ENCODE results near the gene ZNF91. TPM values are rescaled to one million over a fixed set of nuclear protein-coding genes. Genes with fewer than 3 reads are reported as not detected.
A peak's percentile ranks its signal among the peaks of the same experiment; 100 is the strongest.
"Not testable (repeated sequence)": the region's sequence is repeated elsewhere in the genome, so short reads cannot be mapped to it uniquely, and the experiment has no call there.

Gene ZNF91
- total and polyA plus RNA-seq, 2 of the 4 experiments (the other 2 are of a cell fraction): 7.9 to 17.0 TPM

- no peak overlapping the region for H3K18ac ChIP-seq (ENCODE audit: low read depth, low read length)
- DNase-seq (no peak), ATAC-seq (ENCODE audit: low read depth) (no peak)
- H2BK15ac ChIP-seq (ENCODE audit: low read depth, low read length): no peak overlapping the region
- 90% methylated on average over 1 of the region's 3 CpGs; no CpG with 5 or more reads in 1 of the 2 experiments for WGBS, 2 experiments (ENCODE audit: extremely low coverage in 2 of 2, insufficient read length in 1 of 2)
- in situ Hi-C loops (cut with MboI; ENCODE audit: low sequenced_read_pairs) (no loop called here), dilution Hi-C loops (cut with HindIII; ENCODE audit: low sequenced_read_pairs, unreplicated experiment) (no loop called here), intact Hi-C loops (cut with micrococcal nuclease) (loop anchor here (5.0 to 10.0 kb wide), 2 partner anchors 125 to 282 kb away; partner anchors contain the start of gene ZNF730)
- H3K56ac ChIP-seq (ENCODE audit: extremely low read depth, insufficient read depth, low read length): no peak overlapping the region
- no peak overlapping the region for H3K27ac ChIP-seq (ENCODE audit: insufficient read depth, low read length)
- H3K9me3 ChIP-seq (ENCODE audit: control insufficient read depth, insufficient read depth, low read length): no peaks in the 10 kb centered on the region
- no peak overlapping the region for H3K9ac ChIP-seq (ENCODE audit: low read depth, low read length)
- ChIA-PET POLR2A (ENCODE audit: unreplicated experiment) (no interaction called here), CTCF (no interaction called here)
- no peak overlapping the region for H3K14ac ChIP-seq (replicated peaks; ENCODE audit: low read depth, low read length)
- H3K4me3 ChIP-seq (ENCODE audit: insufficient read depth, low read depth, low read length): no peak overlapping the region
- no peak for TF ChIP-seq RFX5 (IDR thresholded peaks at IDR 0.05; ENCODE audit: low read depth, low read length)
- H3K4me1 ChIP-seq (ENCODE audit: control insufficient read depth, insufficient read depth, low read length): no peaks in the 10 kb centered on the region
- H2BK20ac ChIP-seq (ENCODE audit: low read depth, low read length): no peak overlapping the region
- H2AFZ ChIP-seq (replicated peaks; ENCODE audit: low read length, poor library complexity): no peak overlapping the region
- H3K4me2 ChIP-seq (ENCODE audit: low read depth, low read length): no peak overlapping the region
- H3K4ac ChIP-seq (ENCODE audit: low read depth, low read length): no peak overlapping the region
- H2AK9ac ChIP-seq (replicated peaks; ENCODE audit: low read depth, low read length, poor library complexity): no peak overlapping the region
- no peaks in the 10 kb centered on the region for H3K36me3 ChIP-seq (ENCODE audit: control insufficient read depth, insufficient read depth, low read length)
- no peak overlapping the region for H2BK5ac ChIP-seq (ENCODE audit: low read depth, low read length, poor library complexity, severe bottlenecking)
- H4K20me1 ChIP-seq (ENCODE audit: insufficient read depth, low read length): no peaks in the 10 kb centered on the region
- no TSS peak for BruUV-seq (replicated peaks)
- H3K9me1 ChIP-seq (ENCODE audit: insufficient read depth, low read length): no peaks in the 10 kb centered on the region
- no peak overlapping the region for H2AK5ac ChIP-seq (ENCODE audit: low read depth, low read length)
- no peak overlapping the region for H4K5ac ChIP-seq (ENCODE audit: low read depth, low read length)
- no peak overlapping the region for H2BK120ac ChIP-seq (ENCODE audit: low read depth, low read length)
- H4K8ac ChIP-seq (ENCODE audit: low read depth in 2 of 2, low read length in 2 of 2): no peak overlapping the region
- no peak overlapping the region for H4K91ac ChIP-seq (ENCODE audit: insufficient read depth, low read depth, low read length)
- H3K23ac ChIP-seq (ENCODE audit: low read depth, low read length): no peak overlapping the region
- no peaks in the 10 kb centered on the region for H3K79me1 ChIP-seq (ENCODE audit: low read depth in 1 of 2, low read length in 2 of 2)
- no peaks in the 10 kb centered on the region for H3K27me3 ChIP-seq (ENCODE audit: control insufficient read depth, insufficient read depth, low read length)
Measured at GRCh38 chr19:23399443-23399842, 4.2 kb upstream of the ZNF91 start.

- dilution Hi-C loops (cut with HindIII; ENCODE audit: low sequenced_read_pairs, unreplicated experiment); H4K20me1 ChIP-seq (ENCODE audit: insufficient read depth, low read length); DNase-seq; H3K56ac ChIP-seq (ENCODE audit: extremely low read depth, insufficient read depth, low read length); ATAC-seq (ENCODE audit: low read depth); H2AK5ac ChIP-seq (ENCODE audit: low read depth, low read length); H3K4me1 ChIP-seq (ENCODE audit: control insufficient read depth, insufficient read depth, low read length); H3K4me2 ChIP-seq (ENCODE audit: low read depth, low read length); H2BK20ac ChIP-seq (ENCODE audit: low read depth, low read length); BruUV-seq (replicated peaks); H2BK120ac ChIP-seq (ENCODE audit: low read depth, low read length); H3K14ac ChIP-seq (replicated peaks; ENCODE audit: low read depth, low read length); H2AK9ac ChIP-seq (replicated peaks; ENCODE audit: low read depth, low read length, poor library complexity); H2BK15ac ChIP-seq (ENCODE audit: low read depth, low read length); in situ Hi-C loops (cut with MboI; ENCODE audit: low sequenced_read_pairs); H3K9me1 ChIP-seq (ENCODE audit: insufficient read depth, low read length); H3K9ac ChIP-seq (ENCODE audit: low read depth, low read length); H3K18ac ChIP-seq (ENCODE audit: low read depth, low read length); POLR2A ChIA-PET (ENCODE audit: unreplicated experiment); H3K4ac ChIP-seq (ENCODE audit: low read depth, low read length); H3K23ac ChIP-seq (ENCODE audit: low read depth, low read length); H3K9me3 ChIP-seq (ENCODE audit: control insufficient read depth, insufficient read depth, low read length); H3K27ac ChIP-seq (ENCODE audit: insufficient read depth, low read length); CTCF ChIA-PET; H2BK5ac ChIP-seq (ENCODE audit: low read depth, low read length, poor library complexity, severe bottlenecking); H3K27me3 ChIP-seq (ENCODE audit: control insufficient read depth, insufficient read depth, low read length); H3K79me1 ChIP-seq (ENCODE audit: low read depth in 1 of 2, low read length in 2 of 2); H3K4me3 ChIP-seq (ENCODE audit: insufficient read depth, low read depth, low read length); H4K5ac ChIP-seq (ENCODE audit: low read depth, low read length): not testable (repeated sequence)
- Histone ChIP-seq H4K91ac (ENCODE audit: insufficient read depth, low read depth, low read length) (peak overlapping the region; percentile 33; the same call in 1 of the 2 replicates), H4K8ac (ENCODE audit: low read depth in 2 of 2, low read length in 2 of 2) (peak overlapping the region; percentile 73 to 80), H2AFZ (replicated peaks; ENCODE audit: low read length, poor library complexity) (peak overlapping the region; percentile 94), H3K36me3 (ENCODE audit: control insufficient read depth, insufficient read depth, low read length) (peaks cover 11% of the 10 kb centered on the region)
- no CpG with 5 or more reads among the region's 10 CpGs for WGBS, 2 experiments (ENCODE audit: extremely low coverage in 2 of 2, insufficient read length in 1 of 2)
- intact Hi-C loops (cut with micrococcal nuclease): loop anchor here (5.0 to 10.0 kb wide), 2 partner anchors 121 to 278 kb away; partner anchors contain the start of gene ZNF730
Measured at GRCh38 chr19:23395722-23396117, 449 bp upstream of the ZNF91 start.
